ENCODE measurements around the gene AMH. TPM values are rescaled to one million over a fixed set of nuclear protein-coding genes. Genes with fewer than 3 reads are reported as not detected.

The AMH gene
- polyA plus RNA-seq, 2 of the 4 experiments (the other 2 are of a cell fraction), result 3.0 to 12.0 TPM

- no peak for TF ChIP-seq E2F6 (IDR thresholded peaks at IDR 0.05; ENCODE audit: borderline replicate concordance, low read depth)
- TF ChIP-seq BHLHE40 (IDR thresholded peaks at IDR 0.05; ENCODE audit: low read depth, low read length), result no peak
- no peak for TF ChIP-seq ELK1 (IDR thresholded peaks at IDR 0.05; ENCODE audit: low read depth, low read length)
- no peak for TF ChIP-seq CBX2 (IDR thresholded peaks at IDR 0.05; ENCODE audit: borderline replicate concordance, low read depth)
- no peak for TF ChIP-seq ZSCAN20 (CRISPR knock-in tag; IDR thresholded peaks at IDR 0.05)
- TF ChIP-seq HDAC2 (IDR thresholded peaks at IDR 0.05), result no peak
- TF ChIP-seq NPAS2 (CRISPR knock-in tag; IDR thresholded peaks at IDR 0.05; ENCODE audit: borderline replicate concordance), result no peak
- no peak for TF ChIP-seq RFX5 (IDR thresholded peaks at IDR 0.05)
- DNase-seq (ENCODE audit: low read depth in 1 of 2, low spot score in 1 of 2) (no peak), FAIRE-seq (no peak), ATAC-seq (peak; percentile 35 to 46; a peak in 3 of 6 replicates)
- peak overlapping the region; percentile 40 for H3K4me3 ChIP-seq
- peak overlapping the region in 1 of 2 experiments; percentile 47; a peak in 3 of 6 replicates for H3K27ac ChIP-seq
- 6% methylated on average over 15 of the region's 74 CpGs for WGBS (ENCODE audit: missing lambda C conversion rate)
- H3K9me3 ChIP-seq, result no peaks in the 10 kb centered on the region
- peak overlapping the region; percentile 88 for H3K4me2 ChIP-seq
- ChIA-PET POLR2A (no interaction called here), CTCF (interaction anchor here (2.6 to 2.7 kb wide), 2 partner anchors 15 to 16 kb away, joined by 6 to 11 read pairs; no protein-coding TSS in a partner anchor)
- H3K4me1 ChIP-seq, result peaks cover 5% of the 10 kb centered on the region; the same call in 2 of the 3 replicates
Observed at GRCh38 chr19:2289714-2290435, 40.8 kb downstream of the AMH start.

- H3K4me3 ChIP-seq, result peak overlapping the region; percentile 40
- 46% methylated on average over 13 of the region's 82 CpGs for WGBS (ENCODE audit: missing lambda C conversion rate)
- CTCF ChIA-PET, result interaction anchor here (2.7 kb wide), 1 partner anchor 17 kb away, joined by 6 read pairs; no protein-coding TSS in a partner anchor
- H3K4me1 ChIP-seq, result peaks cover 5% of the 10 kb centered on the region; the same call in 2 of the 3 replicates
- FAIRE-seq (no peak), DNase-seq (ENCODE audit: low read depth in 1 of 2, low spot score in 1 of 2) (no peak), ATAC-seq (peak in 1 of 2 experiments; percentile 12; a peak in 2 of 6 replicates)
- H3K27ac ChIP-seq, result peak overlapping the region in 1 of 2 experiments; percentile 46; a peak in 1 of 6 replicates
- peak overlapping the region; percentile 88 for H3K4me2 ChIP-seq
- H3K9me3 ChIP-seq, result no peaks in the 10 kb centered on the region
- POLR2A ChIA-PET, result no interaction called here
- TF ChIP-seq ELK1 (IDR thresholded peaks at IDR 0.05; ENCODE audit: low read depth, low read length) (no peak), EHF (CRISPR knock-in tag; IDR thresholded peaks at IDR 0.05) (no peak), HEYL (CRISPR knock-in tag; IDR thresholded peaks at IDR 0.05) (no peak), MYC (IDR thresholded peaks at IDR 0.05; ENCODE audit: borderline replicate concordance, low read length) (no peak), BCL3 (IDR thresholded peaks at IDR 0.05) (no peak), TP53 (CRISPR knock-in tag; IDR thresholded peaks at IDR 0.05) (no peak), CBX2 (IDR thresholded peaks at IDR 0.05; ENCODE audit: borderline replicate concordance, low read depth) (no peak), JUN (IDR thresholded peaks at IDR 0.05) (no peak)
Observed at GRCh38 chr19:2290441-2291184, 41.5 kb downstream of the AMH start.

- H3K9me3 ChIP-seq, result no peaks in the 10 kb centered on the region
- no peak for FAIRE-seq
- 34% methylated on average over 19 of the region's 67 CpGs for WGBS (ENCODE audit: missing lambda C conversion rate)
- peak overlapping the region; percentile 88 for H3K4me2 ChIP-seq
- peaks cover 5% of the 10 kb centered on the region; the same call in 2 of the 3 replicates for H3K4me1 ChIP-seq
- ATAC-seq, result peak; percentile 6 to 58; a peak in 3 of 6 replicates
- no peak overlapping the region for H3K27ac ChIP-seq
- TF ChIP-seq EHF (CRISPR knock-in tag; IDR thresholded peaks at IDR 0.05) (no peak), E2F6 (IDR thresholded peaks at IDR 0.05; ENCODE audit: borderline replicate concordance, low read depth) (0 out of 2 replicates have a peak, but pooled peaks have one; percentile 29), HDAC2 (IDR thresholded peaks at IDR 0.05) (no peak), MAX (IDR thresholded peaks at IDR 0.05) (peak; percentile 57)
- DNase-seq (ENCODE audit: low read depth in 1 of 2, low spot score in 1 of 2), result no peak
- H3K4me3 ChIP-seq, result no peak overlapping the region
- ChIA-PET POLR2A (no interaction called here), CTCF (interaction anchor here (2.7 kb wide), 1 partner anchor 17 kb away, joined by 6 read pairs; no protein-coding TSS in a partner anchor)
Observed at GRCh38 chr19:2291185-2291751, 42.1 kb downstream of the AMH start.

All from A549 (cell line).